ENCODE measurements around the gene SLC35G3.
"Not testable (repeated sequence)": the region's sequence is repeated elsewhere in the genome, so short reads cannot be mapped to it uniquely, and the experiment has no call there.

The SLC35G3 gene

DNA sequence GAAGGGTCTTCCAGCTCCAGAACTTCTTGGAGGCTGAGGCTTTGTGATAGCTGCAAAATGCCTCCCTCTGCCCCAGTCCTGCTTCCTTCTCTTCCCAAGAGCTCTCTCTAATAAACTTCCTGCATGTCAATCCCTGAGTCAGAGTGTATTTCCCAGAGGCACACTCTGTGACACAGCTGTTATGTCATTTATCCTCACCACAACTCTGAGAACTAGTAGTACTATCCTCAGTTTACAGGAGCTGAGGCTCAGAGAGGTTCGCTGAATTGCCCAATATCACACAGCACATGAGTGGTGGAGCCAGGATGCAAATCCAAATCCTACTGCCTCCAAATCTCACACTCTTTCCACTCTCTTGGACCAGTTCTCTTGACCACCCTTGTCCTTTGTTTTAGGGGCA lies 26.5 kb downstream of the SLC35G3 start:
- in situ Hi-C loops (cut with HindIII; ENCODE audit: low sequenced_read_pairs): no loop called here

DNA sequence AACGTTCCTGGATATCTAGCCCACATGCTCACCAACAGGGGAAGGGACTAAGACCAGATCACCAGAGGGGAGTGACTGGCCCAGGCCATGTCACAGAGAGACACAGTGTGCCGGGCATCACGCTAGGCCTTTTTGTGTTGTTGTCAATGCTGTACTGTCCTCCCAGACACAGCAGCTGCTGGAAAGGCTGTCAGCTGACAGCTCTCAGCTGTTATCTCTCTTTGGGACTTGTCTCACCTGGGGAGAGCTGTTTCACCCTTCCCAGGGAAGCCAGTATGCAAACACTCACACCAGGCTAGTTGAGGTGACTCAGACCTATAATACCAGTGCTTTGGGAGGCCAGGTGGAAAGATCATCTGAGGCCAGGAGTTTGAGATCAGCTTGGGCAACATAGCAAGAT lies 27.1 kb downstream of the SLC35G3 start:
- in situ Hi-C loops (cut with HindIII; ENCODE audit: low sequenced_read_pairs): no loop called here

DNA sequence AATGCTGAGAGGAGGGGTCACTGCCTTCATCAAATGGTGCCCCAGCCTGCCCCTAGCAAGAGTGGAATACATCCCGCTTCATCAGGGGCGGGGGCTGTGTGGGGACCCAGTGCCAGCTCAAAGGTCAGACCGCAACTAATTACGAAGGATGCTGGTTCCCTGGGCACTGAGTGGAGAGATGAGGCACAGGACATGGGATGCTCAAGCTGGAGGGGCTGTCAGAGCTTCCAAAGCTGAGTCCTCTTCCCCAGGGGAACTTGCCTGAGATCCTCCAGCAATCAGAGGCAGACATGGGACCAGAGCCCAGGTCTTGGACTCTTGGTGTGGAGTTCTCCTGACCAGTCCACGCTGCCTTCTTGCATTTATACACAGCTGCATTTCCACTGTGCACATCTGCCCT lies 27.7 kb downstream of the SLC35G3 start:
- in situ Hi-C loops (cut with HindIII; ENCODE audit: low sequenced_read_pairs): no loop called here

DNA sequence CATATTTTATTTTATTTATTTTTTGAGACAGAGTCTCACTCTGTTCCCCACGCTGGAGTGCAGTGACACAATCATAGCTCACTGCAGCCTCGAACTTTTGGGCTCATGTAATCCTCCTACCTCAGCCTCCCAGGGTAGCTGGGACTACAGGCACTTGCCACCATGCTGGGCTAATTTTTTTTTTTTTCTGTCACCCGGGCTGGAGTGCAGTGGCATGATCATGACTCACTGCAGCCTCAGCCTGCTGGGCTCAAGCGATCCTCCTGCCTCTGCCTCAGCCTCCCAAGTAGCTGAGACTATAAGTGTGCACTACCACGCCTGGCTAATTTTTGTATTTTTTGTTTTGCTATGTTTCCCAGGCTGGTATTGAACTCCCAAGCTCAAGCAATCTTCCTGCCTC lies 29.5 kb downstream of the SLC35G3 start:
- in situ Hi-C loops (cut with HindIII; ENCODE audit: low sequenced_read_pairs): no loop called here

DNA sequence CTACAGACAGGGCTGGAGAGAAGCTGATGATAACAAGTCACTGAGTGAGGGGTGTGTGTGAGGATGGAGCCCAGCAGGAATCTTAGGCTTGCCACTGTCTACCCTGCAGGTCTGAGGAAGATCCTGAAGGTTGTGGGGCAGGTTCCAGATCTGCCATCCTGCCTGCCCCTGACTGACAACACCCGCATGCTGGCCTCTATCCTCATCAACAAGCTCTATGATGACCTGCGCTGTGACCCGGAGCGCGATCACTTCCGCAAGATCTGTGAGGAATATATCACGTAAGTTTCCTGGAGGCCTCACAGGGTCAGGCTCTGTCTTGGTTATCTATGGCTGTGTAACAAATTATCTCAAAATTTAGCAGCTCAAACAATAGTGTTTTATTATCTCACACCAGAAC lies 30.3 kb downstream of the SLC35G3 start:
- in situ Hi-C loops (cut with HindIII; ENCODE audit: low sequenced_read_pairs): no loop called here

DNA sequence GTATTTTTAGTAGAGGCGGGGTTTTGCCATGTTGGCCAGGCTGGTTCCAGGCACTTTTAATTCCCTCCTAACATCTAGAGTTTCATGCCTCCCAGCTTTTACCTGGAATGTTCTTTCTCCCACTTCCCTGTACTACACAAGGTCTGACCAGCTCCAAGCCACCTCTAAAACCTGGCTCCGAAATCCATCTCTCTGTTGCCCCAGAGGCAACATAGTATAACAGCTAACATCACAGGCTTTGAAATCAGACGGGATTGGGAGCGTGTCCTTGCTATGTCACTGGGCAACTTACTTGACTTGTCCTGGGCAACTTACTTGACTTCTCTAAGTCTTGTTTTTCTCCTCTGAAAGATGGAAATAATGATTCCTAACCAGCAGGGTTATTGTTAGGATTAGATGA lies 31.4 kb downstream of the SLC35G3 start:
- in situ Hi-C loops (cut with HindIII; ENCODE audit: low sequenced_read_pairs): no loop called here

DNA sequence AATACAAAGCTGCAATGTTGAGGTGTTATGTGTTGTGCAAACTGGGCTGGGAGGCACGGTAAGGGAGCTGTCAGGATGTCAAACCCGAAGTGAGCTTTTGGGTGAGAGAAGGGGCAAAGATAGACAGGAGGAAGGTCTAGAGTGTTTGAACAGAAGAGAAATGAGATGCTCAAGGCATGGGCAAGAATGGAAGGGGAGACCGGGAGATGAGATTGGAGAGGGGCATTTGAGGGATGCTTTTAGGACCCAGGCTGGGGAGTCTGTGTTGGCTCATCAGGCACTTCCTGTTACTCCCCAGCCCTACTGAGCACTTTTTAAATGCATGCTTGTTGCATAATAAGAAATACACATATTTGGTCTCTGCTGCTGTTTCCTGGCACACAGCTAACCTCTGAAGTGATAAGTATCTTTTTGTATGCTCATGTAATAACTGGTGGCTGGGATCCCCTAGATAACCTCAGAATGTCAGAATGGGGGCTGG lies 32.9 kb downstream of the SLC35G3 start:
- in situ Hi-C loops (cut with HindIII; ENCODE audit: low sequenced_read_pairs): no loop called here

DNA sequence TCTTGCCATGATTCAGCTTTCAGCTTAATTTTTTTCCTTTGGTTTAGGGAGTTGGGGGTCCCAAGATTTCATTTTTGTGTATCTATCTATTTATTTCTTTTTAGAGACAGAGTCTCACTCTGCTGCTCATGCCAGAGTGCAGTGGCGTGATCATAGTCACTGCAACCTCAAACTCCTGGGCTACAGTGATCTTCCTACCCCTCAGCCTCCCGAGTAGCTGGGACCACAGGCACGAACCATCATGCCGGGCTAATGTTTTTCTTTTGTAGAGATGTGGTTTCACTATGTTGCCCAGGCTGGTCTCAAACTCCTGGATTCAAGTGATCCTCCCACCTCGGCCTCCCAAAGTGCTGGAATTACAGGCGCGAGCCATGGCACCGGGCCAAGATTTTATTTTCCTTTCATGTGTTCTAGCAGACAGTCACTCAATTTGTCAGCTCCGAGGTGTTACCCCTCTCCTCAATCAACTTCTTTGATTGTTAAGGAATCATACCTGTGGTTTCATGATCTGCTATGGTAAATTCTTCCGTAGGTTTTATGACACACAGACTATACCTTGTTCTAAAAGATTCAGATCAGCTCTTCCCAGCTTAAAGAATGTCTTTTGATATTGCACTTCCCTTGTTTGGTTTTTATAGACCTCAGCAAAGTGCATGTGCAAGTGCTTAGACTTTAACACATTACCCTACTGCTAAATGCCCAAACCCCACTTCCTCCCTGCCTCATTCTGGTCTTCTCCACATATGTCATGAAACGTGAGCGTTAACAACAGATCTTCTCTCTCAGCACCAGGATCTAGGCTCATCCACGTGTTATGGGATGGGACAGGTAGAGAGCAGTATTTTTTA lies 33.6 kb downstream of the SLC35G3 start:
- in situ Hi-C loops (cut with HindIII; ENCODE audit: low sequenced_read_pairs): no loop called here

DNA sequence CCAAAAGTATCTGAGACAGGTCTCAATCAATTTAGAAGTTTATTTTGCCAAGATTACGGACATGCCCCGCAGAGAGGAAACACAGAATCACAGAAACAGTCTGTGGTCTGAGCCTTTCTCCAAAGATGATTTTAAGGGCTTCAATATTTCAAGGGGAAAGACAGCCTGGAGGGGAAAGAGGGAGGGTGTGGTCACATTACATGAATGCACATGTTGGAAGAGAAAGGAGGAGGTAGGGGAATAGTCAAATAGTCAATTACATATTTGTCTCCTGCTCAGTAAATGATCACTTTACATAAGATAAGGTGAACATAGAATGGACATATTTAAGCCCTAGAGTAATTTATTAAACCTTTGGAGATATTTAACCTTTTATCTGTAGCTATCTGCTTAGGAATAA lies 34.3 kb downstream of the SLC35G3 start:
- in situ Hi-C loops (cut with HindIII; ENCODE audit: low sequenced_read_pairs): no loop called here

DNA sequence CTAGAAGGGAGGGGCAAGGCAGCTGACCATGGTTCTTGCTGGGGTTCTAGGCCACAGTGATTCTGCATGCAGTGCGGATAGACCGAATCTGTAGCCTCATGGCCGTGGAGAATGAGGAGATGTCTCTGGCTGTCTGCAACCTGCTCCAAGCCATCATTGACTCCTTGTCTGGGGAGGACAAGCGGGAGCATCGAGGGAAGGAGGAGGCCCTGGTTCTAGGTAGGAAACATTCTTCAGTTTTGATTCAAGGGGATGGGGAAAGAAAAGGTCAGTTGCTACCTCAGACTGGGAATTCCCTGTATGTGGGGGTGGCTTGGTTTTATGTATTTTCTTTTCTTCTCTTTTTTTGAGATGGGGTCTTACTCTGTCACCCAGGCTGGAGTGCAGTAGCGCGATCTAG lies 38.9 kb downstream of the SLC35G3 start:
- in situ Hi-C loops (cut with HindIII; ENCODE audit: low sequenced_read_pairs): no loop called here

DNA sequence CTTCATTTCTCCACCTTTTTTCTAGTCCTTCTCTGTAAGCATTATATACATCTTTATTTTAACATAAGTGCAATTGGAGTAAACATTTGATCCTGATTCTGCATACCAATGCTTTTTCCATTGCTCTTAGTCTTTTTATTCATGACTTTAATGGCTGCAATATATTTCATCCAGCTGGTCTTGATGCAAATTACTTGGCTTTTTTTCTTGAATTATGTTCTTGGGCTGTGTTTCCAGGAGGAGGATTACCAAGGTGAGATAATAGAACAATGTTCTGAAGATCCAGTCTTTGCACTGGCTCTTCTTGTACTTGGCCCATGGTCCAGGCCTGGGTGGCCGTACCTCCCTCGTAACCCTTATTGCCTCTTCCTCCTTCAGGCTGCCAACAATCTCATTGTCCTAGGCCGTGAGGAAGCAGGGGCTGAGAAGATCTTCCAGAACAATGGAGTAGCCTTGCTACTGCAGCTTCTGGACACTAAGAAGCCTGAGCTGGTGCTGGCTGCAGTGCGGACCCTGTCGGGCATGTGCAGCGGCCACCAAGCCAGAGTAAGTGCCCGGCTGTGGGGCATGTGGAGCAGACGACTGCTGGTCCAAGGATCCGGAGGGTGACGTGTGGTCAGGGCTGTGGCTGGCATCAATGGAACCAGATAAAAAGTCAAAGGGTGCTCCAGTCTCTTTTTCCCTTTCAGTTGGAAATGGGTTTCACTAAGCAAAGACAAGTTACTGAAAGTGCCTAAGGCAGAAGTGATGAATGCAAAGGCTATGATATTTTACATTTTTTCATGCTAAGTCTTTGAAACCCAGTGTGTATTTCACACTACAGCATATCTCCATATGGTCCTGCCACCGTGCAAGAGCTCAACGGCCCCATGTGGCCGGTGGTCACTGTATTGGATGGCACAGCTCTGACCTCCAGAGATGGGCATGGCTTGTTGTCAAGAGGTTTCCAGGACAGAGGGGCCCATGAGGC lies 39.7 kb downstream of the SLC35G3 start:
- in situ Hi-C loops (cut with HindIII; ENCODE audit: low sequenced_read_pairs): no loop called here

DNA sequence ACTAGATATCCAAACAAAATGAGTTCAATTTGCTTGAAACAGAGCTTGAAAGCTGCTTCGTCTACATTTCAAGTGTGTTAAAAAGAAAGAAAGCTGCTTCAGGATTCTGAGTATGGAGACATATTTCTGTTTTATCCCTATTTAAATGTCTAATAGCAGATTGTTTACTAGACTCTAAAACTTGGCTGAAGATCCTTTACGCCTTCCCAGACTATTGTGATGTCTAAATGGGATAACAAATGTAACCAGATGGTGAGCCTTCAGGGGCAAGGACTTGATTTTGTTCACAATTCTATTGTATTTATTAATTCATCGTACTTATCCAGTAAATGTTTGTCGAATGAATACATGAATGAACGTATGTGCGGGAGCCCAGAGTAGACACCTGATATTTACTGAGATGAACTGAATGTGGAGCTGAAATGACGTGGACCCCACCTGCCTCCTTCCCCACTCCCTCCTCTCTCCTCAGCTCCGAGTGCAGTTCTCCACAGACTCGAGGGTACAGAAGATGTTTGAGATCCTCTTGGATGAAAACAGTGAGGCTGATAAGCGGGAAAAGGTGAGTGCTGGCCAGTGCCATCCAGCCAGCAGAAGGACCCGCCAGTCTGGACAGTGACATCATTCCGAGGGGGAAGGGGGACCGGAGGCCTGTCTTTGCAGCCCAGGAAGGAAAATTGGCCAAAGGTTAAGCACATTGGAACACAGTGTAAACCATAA lies 41.6 kb downstream of the SLC35G3 start:
- in situ Hi-C loops (cut with HindIII; ENCODE audit: low sequenced_read_pairs): no loop called here

DNA sequence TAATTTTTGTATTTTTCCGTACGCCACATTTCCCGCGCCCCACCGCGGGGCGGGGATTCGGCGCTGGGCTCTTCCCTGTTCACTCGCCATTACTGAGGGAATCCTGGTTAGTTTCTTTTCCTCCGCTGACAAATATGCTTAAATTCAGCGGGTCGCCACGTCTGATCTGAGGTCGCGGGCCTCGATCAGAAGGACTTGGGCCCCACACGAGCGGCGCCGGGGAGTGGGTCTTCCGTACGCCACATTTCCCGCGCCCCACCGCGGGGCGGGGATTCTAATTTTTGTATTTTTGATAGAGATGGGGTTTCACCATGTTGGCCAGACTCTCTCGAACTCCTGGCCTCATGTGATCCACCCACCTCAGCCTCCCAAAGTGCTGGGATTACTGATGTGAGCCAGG lies 43.1 kb downstream of the SLC35G3 start:
- in situ Hi-C loops (cut with HindIII; ENCODE audit: low sequenced_read_pairs): not testable (repeated sequence)

DNA sequence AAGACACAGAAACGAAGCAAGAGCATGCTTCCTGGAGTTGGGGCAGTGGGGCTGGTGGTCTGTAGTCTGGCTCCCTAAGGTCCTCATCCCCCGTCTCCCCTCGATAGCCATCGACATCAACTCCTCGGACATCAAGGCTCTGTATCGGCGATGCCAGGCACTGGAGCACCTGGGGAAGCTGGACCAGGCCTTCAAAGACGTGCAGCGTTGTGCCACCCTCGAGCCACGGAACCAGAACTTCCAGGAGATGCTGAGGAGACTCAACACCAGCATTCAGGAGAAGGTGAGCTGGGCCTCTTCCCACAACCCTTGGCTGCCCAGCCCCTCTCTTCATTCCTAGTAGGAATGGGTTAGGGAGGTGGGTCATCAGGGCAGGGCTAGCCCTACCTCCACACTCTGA lies 44.3 kb downstream of the SLC35G3 start:
- in situ Hi-C loops (cut with HindIII; ENCODE audit: low sequenced_read_pairs): loop anchor here (25.0 kb wide), 2 partner anchors 313 to 713 kb away; no protein-coding TSS in a partner anchor

DNA sequence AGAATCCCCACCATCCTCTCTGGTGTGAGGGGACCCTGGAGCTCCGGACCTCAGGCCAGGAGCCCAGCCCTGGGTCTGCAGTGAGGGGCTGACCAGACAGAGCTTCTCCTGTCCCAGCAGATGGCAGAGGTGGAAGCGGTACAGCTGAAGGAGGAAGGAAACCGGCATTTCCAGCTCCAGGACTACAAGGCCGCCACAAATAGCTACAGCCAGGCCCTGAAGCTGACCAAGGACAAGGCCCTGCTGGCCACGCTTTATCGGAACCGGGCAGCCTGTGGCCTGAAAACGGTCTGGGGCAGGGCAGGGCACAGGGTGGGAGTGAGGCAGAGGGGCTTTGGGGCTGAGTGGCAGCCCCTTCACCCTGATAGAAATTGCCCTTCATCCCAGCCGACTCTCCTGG lies 46.0 kb downstream of the SLC35G3 start:
- in situ Hi-C loops (cut with HindIII; ENCODE audit: low sequenced_read_pairs): loop anchor here (25.0 kb wide), 2 partner anchors 311 to 711 kb away; no protein-coding TSS in a partner anchor

DNA sequence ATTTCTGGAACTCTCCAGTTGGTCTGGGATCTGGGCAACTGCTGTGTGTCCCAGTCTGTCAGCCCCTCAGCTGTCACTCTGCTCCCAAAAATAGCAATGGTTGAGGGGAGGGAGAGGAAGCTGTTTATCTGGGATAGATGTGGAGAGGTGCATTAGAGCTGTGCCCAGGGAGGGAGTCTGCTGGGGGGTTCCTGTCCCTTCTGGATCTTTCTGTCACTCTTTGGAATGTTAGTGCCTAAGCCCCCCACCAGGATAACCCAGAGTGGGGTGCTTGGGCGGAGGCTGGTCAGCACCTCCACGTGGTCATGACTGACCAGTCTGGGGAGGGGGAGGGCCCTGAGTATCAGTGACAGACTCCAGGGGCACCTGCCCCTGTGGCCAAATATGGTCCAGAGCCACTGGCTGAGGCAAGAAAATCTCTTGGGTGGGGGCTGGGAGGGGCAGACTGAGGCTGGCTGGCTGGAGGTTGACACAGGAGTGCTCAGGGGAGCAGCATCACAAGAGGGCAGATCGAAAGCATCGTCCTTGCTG lies 46.8 kb downstream of the SLC35G3 start, which contains the start of gene UNC45B:
UNC45B (plus strand) TSS at position 443 of the 531 bp plus-strand sequence. CDS start 447 bp downstream, outside the sequence.
- in situ Hi-C loops (cut with HindIII; ENCODE audit: low sequenced_read_pairs): loop anchor here (25.0 kb wide), 2 partner anchors 310 to 710 kb away; no protein-coding TSS in a partner anchor

DNA sequence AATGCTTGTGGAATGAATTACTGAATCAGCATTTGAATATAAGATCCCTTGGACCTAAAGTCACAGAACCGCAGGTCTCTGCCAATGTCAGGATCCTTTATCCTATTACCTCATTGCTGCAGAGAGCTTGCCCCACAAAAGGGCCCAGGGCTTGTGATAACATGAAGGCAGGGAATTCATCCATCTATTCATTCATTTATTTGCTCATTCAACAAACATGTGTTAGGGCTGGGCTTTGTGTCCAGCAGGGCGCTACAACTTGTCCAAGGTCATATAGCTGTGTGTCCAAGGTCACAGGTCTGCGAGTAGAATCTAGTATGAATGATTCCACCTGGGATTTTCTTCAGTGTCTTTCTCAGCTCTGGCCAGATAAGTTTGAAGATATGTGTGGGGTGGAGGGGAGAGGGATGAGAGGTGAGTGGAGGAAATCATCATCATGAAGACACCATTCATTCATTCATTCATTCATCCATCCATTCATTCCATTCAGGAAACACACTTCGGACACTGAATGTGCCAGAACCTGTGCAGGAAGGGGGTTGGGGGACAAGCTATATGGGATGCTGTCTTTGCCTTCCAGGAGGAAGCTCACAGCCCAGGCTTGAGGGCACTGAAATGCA lies 47.9 kb downstream of the SLC35G3 start:
- in situ Hi-C loops (cut with HindIII; ENCODE audit: low sequenced_read_pairs): loop anchor here (25.0 kb wide), 2 partner anchors 309 to 709 kb away; no protein-coding TSS in a partner anchor

DNA sequence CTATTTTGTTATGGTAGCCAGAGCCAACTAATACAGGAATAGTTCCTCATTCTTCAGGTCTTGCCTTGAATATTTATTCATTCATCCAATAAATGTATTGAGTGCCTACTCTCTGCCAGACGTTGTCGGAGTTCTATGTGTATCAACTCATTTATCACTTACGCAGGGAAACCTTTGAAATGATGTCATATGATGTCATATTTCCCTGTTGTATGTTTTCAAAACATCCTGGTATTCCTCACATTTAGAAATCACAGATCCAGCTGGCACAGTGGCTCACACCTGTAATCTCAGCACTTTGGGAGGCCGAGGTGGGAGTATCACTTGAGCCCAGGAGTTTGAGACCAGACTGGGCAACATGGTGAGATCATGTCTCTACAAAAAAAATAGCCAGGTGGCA lies 49.4 kb downstream of the SLC35G3 start:
- in situ Hi-C loops (cut with HindIII; ENCODE audit: low sequenced_read_pairs): loop anchor here (25.0 kb wide), 2 partner anchors 308 to 708 kb away; no protein-coding TSS in a partner anchor
